Mesenchymal stem cell (in vitro differentiated cells and primary cell): Measurements from ENCODE around the gene C1QTNF7.
A peak's percentile ranks its signal among the peaks of the same experiment; 100 is the strongest.

Source experiments
- DNase-seq: peaks from one replicate; pipeline ENCODE4 v3.0.0-alpha.2; 2013
- H2AFZ ChIP-seq: one replicate; pipeline ENCODE4 v1.6.1; 2013; ENCODE audit warnings: low read depth, mild to moderate bottlenecking, control low read depth, inconsistent platforms, low read length, moderate library complexity
- H2AK5ac ChIP-seq: 2 replicates; pipeline ENCODE4 v1.6.1; 2013; ENCODE audit warnings: low read length, moderate library complexity, mild to moderate bottlenecking, inconsistent platforms; ENCODE audit not compliant: severe bottlenecking
- H2BK120ac ChIP-seq: one replicate; pipeline ENCODE4 v1.6.1; 2013; ENCODE audit warnings: low read depth, mild to moderate bottlenecking, inconsistent platforms, low read length, moderate library complexity
- H2BK12ac ChIP-seq, 2 experiments: one replicate each; pipeline ENCODE4 v1.6.1; 2013; ENCODE audit warnings: inconsistent platforms in 2 of 2, low read length in 2 of 2, mild to moderate bottlenecking in 2 of 2, moderate library complexity in 2 of 2, control low read depth in 1 of 2
- H2BK15ac ChIP-seq: one replicate; pipeline ENCODE4 v1.6.1; 2013; ENCODE audit warnings: mild to moderate bottlenecking, low read depth, inconsistent platforms; ENCODE audit not compliant: poor library complexity, severe bottlenecking
- H2BK5ac ChIP-seq: 2 replicates; pipeline ENCODE4 v1.6.1; 2013; ENCODE audit warnings: low read depth, mild to moderate bottlenecking, low read length, control low read depth, inconsistent platforms; ENCODE audit not compliant: poor library complexity, severe bottlenecking
- H3K14ac ChIP-seq, 2 experiments: one replicate each; pipeline ENCODE4 v1.6.1; 2013; ENCODE audit warnings: inconsistent platforms in 2 of 2, low read length in 2 of 2, control low read depth in 1 of 2, mild to moderate bottlenecking in 1 of 2, moderate library complexity in 1 of 2
- H3K18ac ChIP-seq, 2 experiments: one replicate each; pipeline ENCODE4 v1.6.1; 2013; ENCODE audit warnings: inconsistent platforms in 2 of 2, low read length in 2 of 2, control low read depth in 1 of 2, low read depth in 1 of 2, mild to moderate bottlenecking in 1 of 2
- H3K23ac ChIP-seq, 2 experiments: one replicate each; pipeline ENCODE4 v1.6.1; 2013; ENCODE audit warnings: inconsistent platforms in 2 of 2, low read length in 2 of 2, mild to moderate bottlenecking in 2 of 2, moderate library complexity in 2 of 2, control low read depth in 1 of 2
- H3K27ac ChIP-seq: 2 replicates; pipeline ENCODE4 v1.5.1; 2013; ENCODE audit warnings: mild to moderate bottlenecking, moderate library complexity, low read length, control low read depth, inconsistent platforms; ENCODE audit not compliant: poor library complexity, severe bottlenecking
- H3K27me3 ChIP-seq, 2 experiments: 2 replicates each; pipeline versions ENCODE4 v1.6.1 to v1.7.0; 2013; ENCODE audit warnings: low read length in 2 of 2, mild to moderate bottlenecking in 2 of 2, moderate library complexity in 2 of 2, control low read depth in 1 of 2, inconsistent platforms in 1 of 2; ENCODE audit not compliant: control insufficient read depth in 1 of 2, insufficient read depth in 1 of 2
- H3K36me3 ChIP-seq, 2 experiments: 2 replicates each; pipeline versions ENCODE4 v1.6.1 to v1.7.0; 2013; ENCODE audit warnings: low read length in 2 of 2, control low read depth in 1 of 2, inconsistent platforms in 1 of 2, low read depth in 1 of 2, mild to moderate bottlenecking in 1 of 2; ENCODE audit not compliant: insufficient read depth in 2 of 2, control insufficient read depth in 1 of 2
- H3K4ac ChIP-seq, 2 experiments: one replicate each; pipeline ENCODE4 v1.6.1; 2013; ENCODE audit warnings: inconsistent platforms in 2 of 2, low read length in 2 of 2, mild to moderate bottlenecking in 2 of 2, moderate library complexity in 2 of 2, control low read depth in 1 of 2, low read depth in 1 of 2
- H3K4me1 ChIP-seq: 2 replicates; pipeline ENCODE4 v1.6.1; 2013; ENCODE audit warnings: low read depth, low read length, control low read depth; ENCODE audit not compliant: control insufficient read depth, insufficient read depth
- H3K4me2 ChIP-seq: 2 replicates; pipeline ENCODE4 v1.6.1; 2013; ENCODE audit warnings: low read length, mild to moderate bottlenecking, inconsistent platforms; ENCODE audit not compliant: poor library complexity, severe bottlenecking
- H3K4me3 ChIP-seq, 2 experiments: 2 replicates each; pipeline versions ENCODE4 v1.5.1 to v1.7.0; 2013; ENCODE audit warnings: low read length in 2 of 2, mild to moderate bottlenecking in 2 of 2, control low read depth in 1 of 2, low read depth in 1 of 2; ENCODE audit not compliant: insufficient read depth in 1 of 2
- H3K79me1 ChIP-seq: replicated peaks from 2 replicates; pipeline ENCODE4 v1.6.1; 2013; ENCODE audit warnings: mild to moderate bottlenecking, control low read depth, low read length, inconsistent platforms; ENCODE audit not compliant: poor library complexity, severe bottlenecking
- H3K9ac ChIP-seq: 2 replicates; pipeline ENCODE4 v1.7.0; 2013; ENCODE audit warnings: mild to moderate bottlenecking, low read length, moderate library complexity
- H3K9me3 ChIP-seq: 2 replicates; pipeline ENCODE4 v1.7.0; 2013; ENCODE audit warnings: mild to moderate bottlenecking, low read length; ENCODE audit not compliant: control insufficient read depth
- H4K8ac ChIP-seq: one replicate; pipeline ENCODE4 v1.6.1; 2013; ENCODE audit warnings: inconsistent platforms, mild to moderate bottlenecking, low read length, moderate library complexity
- H4K91ac ChIP-seq: one replicate; pipeline ENCODE4 v1.6.1; 2013; ENCODE audit warnings: mild to moderate bottlenecking, low read length, inconsistent platforms
- WGBS: methylation state at CpG from one replicate; pipeline ENCODE4 v1.1.7; 2013; ENCODE audit warnings: mixed read lengths; 5-methylcytosine and 5-hydroxymethylcytosine counted together

Gene C1QTNF7

DNA sequence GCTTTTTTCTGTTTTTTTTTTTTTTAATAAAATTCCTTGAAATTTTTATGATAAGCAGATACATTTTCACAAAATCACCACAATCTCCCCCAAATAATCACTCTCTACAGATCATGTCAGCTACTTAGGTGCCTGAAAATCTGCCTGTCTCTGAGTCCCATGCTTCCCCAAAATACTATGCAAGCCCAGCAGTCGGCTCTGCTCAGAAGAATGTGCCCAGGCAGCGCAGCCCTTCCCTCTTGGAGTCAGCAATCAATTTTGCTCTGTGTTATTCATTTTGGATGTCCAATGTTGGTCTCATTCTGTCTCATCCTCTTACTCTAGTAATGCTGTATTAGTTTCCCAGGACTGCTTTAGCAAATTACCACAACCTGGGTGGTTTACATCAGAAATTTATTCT lies 24.9 kb upstream of the C1QTNF7 start:
- no peaks in the 10 kb centered on the region for H3K27me3 ChIP-seq
- no peaks in the 10 kb centered on the region for H3K79me1 ChIP-seq
- DNase-seq: no peak
- H3K36me3 ChIP-seq: no peaks in the 10 kb centered on the region
- H2AFZ ChIP-seq: no peak overlapping the region
- H2AK5ac ChIP-seq: no peak overlapping the region
- H2BK120ac ChIP-seq: no peak overlapping the region
- peak overlapping the region; percentile 76 for H4K91ac ChIP-seq
- no peak overlapping the region for H3K4me3 ChIP-seq
- H4K8ac ChIP-seq: peak overlapping the region; percentile 57
- peak overlapping the region in 1 of 2 experiments; percentile 96 for H2BK12ac ChIP-seq
- H2BK5ac ChIP-seq: no peak overlapping the region
- H3K4me1 ChIP-seq: peaks cover 3% of the 10 kb centered on the region
- no peak overlapping the region for H3K14ac ChIP-seq
- H3K23ac ChIP-seq: peak overlapping the region in 1 of 2 experiments; percentile 46
- H3K4me2 ChIP-seq: no peak overlapping the region
- WGBS: 86% methylated on average over 2 of the region's 2 CpGs
- H3K18ac ChIP-seq: peak overlapping the region; percentile 65 to 76
- peak overlapping the region; percentile 52 to 78 for H3K4ac ChIP-seq
- no peak overlapping the region for H2BK15ac ChIP-seq
- H3K9ac ChIP-seq: peak overlapping the region; percentile 2
- H3K9me3 ChIP-seq: no peaks in the 10 kb centered on the region
- no peak overlapping the region for H3K27ac ChIP-seq

GRCh38 chr4:15405018-15405417 lies 22.8 kb upstream of the C1QTNF7 start:
- no peaks in the 10 kb centered on the region for H3K36me3 ChIP-seq
- no peak overlapping the region for H3K4me3 ChIP-seq
- H3K9ac ChIP-seq: no peak overlapping the region
- no peak overlapping the region for H2AFZ ChIP-seq
- no peak overlapping the region for H3K27ac ChIP-seq
- peaks cover 3% of the 10 kb centered on the region for H3K4me1 ChIP-seq
- peak overlapping the region; percentile 85 to 96 for H2BK12ac ChIP-seq
- no peak overlapping the region for H2BK5ac ChIP-seq
- peak overlapping the region; percentile 60 for H2BK15ac ChIP-seq
- H3K18ac ChIP-seq: peak overlapping the region; percentile 40 to 61
- peak overlapping the region in 1 of 2 experiments; percentile 89 for H3K14ac ChIP-seq
- H4K8ac ChIP-seq: no peak overlapping the region
- H2AK5ac ChIP-seq: peak overlapping the region; percentile 66
- H3K23ac ChIP-seq: no peak overlapping the region
- no peaks in the 10 kb centered on the region for H3K27me3 ChIP-seq
- peak overlapping the region; percentile 6 for H4K91ac ChIP-seq
- whole genome bisulfite sequencing: 75% methylated on average over 4 of the region's 4 CpGs
- no peak overlapping the region for H2BK120ac ChIP-seq
- no peak overlapping the region for H3K4me2 ChIP-seq
- H3K4ac ChIP-seq: peak overlapping the region in 1 of 2 experiments; percentile 24
- DNase-seq: no peak
- H3K79me1 ChIP-seq: no peaks in the 10 kb centered on the region
- no peaks in the 10 kb centered on the region for H3K9me3 ChIP-seq

- WGBS: 3% methylated on average over 5 of the region's 6 CpGs
- H3K4me3 ChIP-seq: no peak overlapping the region
- no peak overlapping the region for H2AK5ac ChIP-seq
Measured at GRCh38 chr4:15410750-15411149, 17.1 kb upstream of the C1QTNF7 start.

GRCh38 chr4:15412461-15412860 lies 15.4 kb upstream of the C1QTNF7 start:
- 96% methylated on average over 5 of the region's 5 CpGs for WGBS
- H3K4me2 ChIP-seq: no peak overlapping the region
- no peak overlapping the region for H3K14ac ChIP-seq
- no peak overlapping the region for H2BK120ac ChIP-seq
- H2BK5ac ChIP-seq: no peak overlapping the region
- no peaks in the 10 kb centered on the region for H3K27me3 ChIP-seq
- H3K79me1 ChIP-seq: no peaks in the 10 kb centered on the region
- H3K36me3 ChIP-seq: no peaks in the 10 kb centered on the region
- no peak overlapping the region for H3K9ac ChIP-seq
- no peak for DNase-seq
- no peaks in the 10 kb centered on the region for H3K4me1 ChIP-seq
- H3K4ac ChIP-seq: peak overlapping the region in 1 of 2 experiments; percentile 35
- H4K91ac ChIP-seq: peak overlapping the region; percentile 70
- no peak overlapping the region for H2AFZ ChIP-seq
- H4K8ac ChIP-seq: no peak overlapping the region
- no peak overlapping the region for H2AK5ac ChIP-seq
- peak overlapping the region; percentile 40 to 66 for H2BK12ac ChIP-seq
- no peaks in the 10 kb centered on the region for H3K9me3 ChIP-seq
- no peak overlapping the region for H2BK15ac ChIP-seq
- no peak overlapping the region for H3K23ac ChIP-seq
- no peak overlapping the region for H3K4me3 ChIP-seq
- H3K18ac ChIP-seq: peak overlapping the region in 1 of 2 experiments; percentile 9
- no peak overlapping the region for H3K27ac ChIP-seq

More at GRCh38 chr4:15410750-15411149, 17.1 kb upstream of the C1QTNF7 start:
- H2BK5ac ChIP-seq: no peak overlapping the region
- no peaks in the 10 kb centered on the region for H3K27me3 ChIP-seq
- no peak overlapping the region for H2BK12ac ChIP-seq
- H3K18ac ChIP-seq: no peak overlapping the region
- peak; percentile 79 for DNase-seq
- H3K79me1 ChIP-seq: no peaks in the 10 kb centered on the region
- H3K23ac ChIP-seq: no peak overlapping the region
- H4K8ac ChIP-seq: no peak overlapping the region
- no peaks in the 10 kb centered on the region for H3K9me3 ChIP-seq
- no peaks in the 10 kb centered on the region for H3K36me3 ChIP-seq
- no peaks in the 10 kb centered on the region for H3K4me1 ChIP-seq
- H3K4me2 ChIP-seq: peak overlapping the region; percentile 14
- no peak overlapping the region for H3K27ac ChIP-seq
- H3K9ac ChIP-seq: no peak overlapping the region
- H4K91ac ChIP-seq: no peak overlapping the region
- H3K14ac ChIP-seq: no peak overlapping the region
- H2BK15ac ChIP-seq: no peak overlapping the region
- H2BK120ac ChIP-seq: no peak overlapping the region
- no peak overlapping the region for H2AFZ ChIP-seq
- H3K4ac ChIP-seq: no peak overlapping the region
